HCT116 (cell line): Measurements from ENCODE around the gene RCAN2.

Source experiments
- CEBPB ChIP-seq: IDR thresholded peaks from 2 replicates; pipeline ENCODE4 v1.6.1; 2012; ENCODE audit warnings: low read depth
- CTCF ChIP-seq, 3 experiments: fragments of 200-600 bp in 1 of 3; sonication (generic) in 1 of 3; IDR thresholded peaks in 2 of 3; conservative IDR thresholded peaks in 1 of 3; 2 replicates each; pipeline ENCODE4 v1.5.1; 2012 to 2017; ENCODE audit warnings: low read depth in 2 of 3, low read length in 2 of 3, antibody characterized with exemption in 1 of 3, borderline replicate concordance in 1 of 3, control low read depth in 1 of 3, mild to moderate bottlenecking in 1 of 3, mixed read lengths in 1 of 3, mixed run types in 1 of 3, moderate library complexity in 1 of 3; ENCODE audit not compliant: insufficient read depth in 1 of 3
- ELF1 ChIP-seq: IDR thresholded peaks from 2 replicates; pipeline ENCODE4 v1.6.1; 2012; ENCODE audit warnings: low read depth, borderline replicate concordance
- EZH2 ChIP-seq: fragments of 200-600 bp; sonication (generic); IDR thresholded peaks from 2 replicates; pipeline ENCODE4 v1.6.1; 2017; ENCODE audit warnings: antibody characterized with exemption, mixed run types
- EZH2phosphoT487 ChIP-seq: fragments of 200-600 bp; IDR thresholded peaks from 2 replicates; pipeline ENCODE4 v1.6.1; 2018; ENCODE audit warnings: antibody characterized with exemption, borderline replicate concordance
- MAX ChIP-seq: IDR thresholded peaks from 2 replicates; pipeline ENCODE4 v1.6.1; 2012
- POLR2A ChIP-seq: IDR thresholded peaks from 2 replicates; pipeline ENCODE4 v1.7.0; 2011; ENCODE audit warnings: borderline replicate concordance; ENCODE audit not compliant: insufficient read depth, insufficient read length; ENCODE audit errors: extremely low read depth
- POLR2AphosphoS5 ChIP-seq: IDR thresholded peaks from 2 replicates; pipeline ENCODE4 v1.6.1; 2011; ENCODE audit warnings: mild to moderate bottlenecking, low read depth, low read length, moderate library complexity
- RAD21 ChIP-seq: IDR thresholded peaks from 2 replicates; pipeline ENCODE4 v1.6.1; 2012; ENCODE audit warnings: low read depth, mild to moderate bottlenecking
- SRF ChIP-seq: IDR thresholded peaks from 2 replicates; pipeline ENCODE4 v1.6.1; 2012; ENCODE audit warnings: low read depth
- YY1 ChIP-seq: IDR thresholded peaks from 2 replicates; pipeline ENCODE4 v1.6.1; 2011; ENCODE audit warnings: low read length, low read depth, moderate library complexity, mild to moderate bottlenecking; ENCODE audit not compliant: insufficient replicate concordance; ENCODE audit errors: extremely low read depth
- ZFX ChIP-seq: fragments of 450-650 bp; IDR thresholded peaks from 2 replicates; pipeline ENCODE4 v1.6.1; 2017
- TF ChIP-seq, protein P1 (sequence below): IDR thresholded peaks from 2 replicates; pipeline ENCODE4 v1.6.1; 2012; ENCODE audit warnings: low read depth

DNA sequence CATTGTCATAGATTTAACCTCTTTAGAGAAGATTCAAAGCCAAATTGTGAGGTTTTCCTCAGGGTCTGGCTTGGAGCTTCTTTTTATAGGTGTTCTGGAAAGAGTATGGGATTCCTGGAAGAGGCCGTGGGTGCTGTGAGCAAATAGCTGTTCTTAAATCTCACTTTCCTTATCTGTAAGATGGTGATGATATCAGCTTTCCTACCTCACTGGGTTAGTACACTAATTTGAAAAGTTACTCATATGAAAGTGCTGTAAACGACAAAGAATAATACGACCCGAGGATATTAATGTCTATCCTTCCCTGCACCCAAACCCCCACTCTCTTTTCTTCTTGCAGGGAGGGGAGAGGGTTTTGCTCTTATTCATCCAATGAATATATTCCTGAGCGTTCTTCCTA lies 203.6 kb downstream of the RCAN2 start:
- TF ChIP-seq CTCF (IDR thresholded peaks at IDR 0.05 in 2 of 3, conservative IDR thresholded peaks at IDR 0.05 in 1 of 3; ENCODE audit: borderline replicate concordance in 1 of 3, insufficient read depth in 1 of 3, low read depth in 2 of 3, low read length in 2 of 3) = no peak
- TF ChIP-seq POLR2AphosphoS5 = no peak
- TF ChIP-seq EZH2 = no peak
- TF ChIP-seq RAD21 = no peak
- TF ChIP-seq EZH2phosphoT487 = no peak
- TF ChIP-seq POLR2A = no peak
- TF ChIP-seq ZFX = no peak
- no peak for TF ChIP-seq SRF
- no peak for TF ChIP-seq CEBPB
- TF ChIP-seq, protein P1, sequence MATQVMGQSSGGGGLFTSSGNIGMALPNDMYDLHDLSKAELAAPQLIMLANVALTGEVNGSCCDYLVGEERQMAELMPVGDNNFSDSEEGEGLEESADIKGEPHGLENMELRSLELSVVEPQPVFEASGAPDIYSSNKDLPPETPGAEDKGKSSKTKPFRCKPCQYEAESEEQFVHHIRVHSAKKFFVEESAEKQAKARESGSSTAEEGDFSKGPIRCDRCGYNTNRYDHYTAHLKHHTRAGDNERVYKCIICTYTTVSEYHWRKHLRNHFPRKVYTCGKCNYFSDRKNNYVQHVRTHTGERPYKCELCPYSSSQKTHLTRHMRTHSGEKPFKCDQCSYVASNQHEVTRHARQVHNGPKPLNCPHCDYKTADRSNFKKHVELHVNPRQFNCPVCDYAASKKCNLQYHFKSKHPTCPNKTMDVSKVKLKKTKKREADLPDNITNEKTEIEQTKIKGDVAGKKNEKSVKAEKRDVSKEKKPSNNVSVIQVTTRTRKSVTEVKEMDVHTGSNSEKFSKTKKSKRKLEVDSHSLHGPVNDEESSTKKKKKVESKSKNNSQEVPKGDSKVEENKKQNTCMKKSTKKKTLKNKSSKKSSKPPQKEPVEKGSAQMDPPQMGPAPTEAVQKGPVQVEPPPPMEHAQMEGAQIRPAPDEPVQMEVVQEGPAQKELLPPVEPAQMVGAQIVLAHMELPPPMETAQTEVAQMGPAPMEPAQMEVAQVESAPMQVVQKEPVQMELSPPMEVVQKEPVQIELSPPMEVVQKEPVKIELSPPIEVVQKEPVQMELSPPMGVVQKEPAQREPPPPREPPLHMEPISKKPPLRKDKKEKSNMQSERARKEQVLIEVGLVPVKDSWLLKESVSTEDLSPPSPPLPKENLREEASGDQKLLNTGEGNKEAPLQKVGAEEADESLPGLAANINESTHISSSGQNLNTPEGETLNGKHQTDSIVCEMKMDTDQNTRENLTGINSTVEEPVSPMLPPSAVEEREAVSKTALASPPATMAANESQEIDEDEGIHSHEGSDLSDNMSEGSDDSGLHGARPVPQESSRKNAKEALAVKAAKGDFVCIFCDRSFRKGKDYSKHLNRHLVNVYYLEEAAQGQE = no peak
- TF ChIP-seq YY1 = no peak
- TF ChIP-seq MAX = no peak
- TF ChIP-seq ELF1 = no peak
